K562 (cell line): ENCODE results near the gene ANTKMT. TPM values are rescaled to one million over a fixed set of nuclear protein-coding genes. Genes with fewer than 3 reads are reported as not detected.

ENCODE experiments used
- FOXK2 ChIP-seq, 2 experiments: fragments of 450-650 bp; IDR thresholded peaks in 1 of 2; conservative IDR thresholded peaks in 1 of 2; 2 replicates each; pipeline ENCODE4 v1.6.1; 2016; ENCODE audit warnings: low read depth in 2 of 2, mild to moderate bottlenecking in 1 of 2
- HES1 ChIP-seq: fragments of 450-650 bp; IDR thresholded peaks from 2 replicates; pipeline ENCODE4 v1.6.1; 2016; ENCODE audit warnings: low read depth, mild to moderate bottlenecking, moderate library complexity
- MAFG ChIP-seq: fragments of 450-650 bp; conservative IDR thresholded peaks from 2 replicates; pipeline ENCODE4 v1.6.1; 2016; ENCODE audit warnings: missing genetic modification characterization, missing compliant biosample characterization
- NFIC ChIP-seq: fragments of 450-650 bp; IDR thresholded peaks from 2 replicates; pipeline ENCODE4 v1.6.1; 2017; ENCODE audit warnings: mild to moderate bottlenecking, inconsistent platforms
- NONO ChIP-seq, 2 experiments: fragments of 200-400 bp in 1 of 2; fragments of 450-650 bp in 1 of 2; formaldehyde crosslinking in 1 of 2; IDR thresholded peaks; 2 replicates each; pipeline ENCODE4 v1.6.1; 2017; ENCODE audit warnings: low read depth in 2 of 2, mild to moderate bottlenecking in 2 of 2, moderate library complexity in 2 of 2, low read length in 1 of 2
- NR2C2 ChIP-seq, 2 experiments: fragments of 200-800 bp in 1 of 2; sonication (Bioruptor generic) in 1 of 2; sonication (generic) in 1 of 2; formaldehyde crosslinking in 1 of 2; IDR thresholded peaks; 2 replicates each; pipeline versions ENCODE4 v1.6.1 to v1.8.0; 2016 to 2022; ENCODE audit warnings: mild to moderate bottlenecking in 1 of 2, missing compliant biosample characterization in 1 of 2, missing genetic modification characterization in 1 of 2, missing genetic modification reagents in 1 of 2
- POLR2AphosphoS5 ChIP-seq: IDR thresholded peaks from 2 replicates; pipeline ENCODE4 v1.6.1; 2011; ENCODE audit warnings: mild to moderate bottlenecking, low read depth, low read length, moderate library complexity; ENCODE audit not compliant: control insufficient read depth, insufficient read depth
- RAD51 ChIP-seq: fragments of 450-650 bp; IDR thresholded peaks from 2 replicates; pipeline ENCODE4 v1.7.1; 2016; ENCODE audit warnings: low read depth, mild to moderate bottlenecking, borderline replicate concordance
- SMAD4 ChIP-seq: fragments of 250-450 bp; sonication (Bioruptor Pico); conservative IDR thresholded peaks from 2 replicates; pipeline ENCODE4 v1.8.0; 2021; ENCODE audit warnings: inconsistent platforms, mild to moderate bottlenecking, moderate library complexity
- SNRNP70 ChIP-seq: fragments of 200-400 bp; formaldehyde crosslinking; optimal IDR thresholded peaks from 2 replicates; pipeline ENCODE3; 2017; ENCODE audit warnings: low read depth, low read length
- SREBF2 ChIP-seq: sonication (generic); formaldehyde crosslinking; IDR thresholded peaks from 2 replicates; pipeline ENCODE4 v1.4.0; 2020; ENCODE audit warnings: mild to moderate bottlenecking, missing genetic modification reagents
- TAF9B ChIP-seq: fragments of 450-650 bp; IDR thresholded peaks from 2 replicates; pipeline ENCODE4 v1.6.1; 2018; ENCODE audit warnings: mild to moderate bottlenecking; ENCODE audit not compliant: partially characterized antibody
- TCF7L2 ChIP-seq: fragments of 150-350 bp; IDR thresholded peaks from 2 replicates; pipeline ENCODE4 v1.6.1; 2016; ENCODE audit warnings: low read depth, mild to moderate bottlenecking, low read length, moderate library complexity
- U2AF1 ChIP-seq: fragments of 200-400 bp; formaldehyde crosslinking; optimal IDR thresholded peaks from 2 replicates; pipeline ENCODE3; 2017; ENCODE audit warnings: mild to moderate bottlenecking, low read depth, low read length, moderate library complexity
- YY1 ChIP-seq, 3 experiments: IDR thresholded peaks; 2 replicates each; pipeline ENCODE4 v1.6.1; 2011; ENCODE audit warnings: low read length in 2 of 3, mild to moderate bottlenecking in 2 of 3, moderate library complexity in 2 of 3, borderline replicate concordance in 1 of 3, control low read depth in 1 of 3, low read depth in 1 of 3; ENCODE audit not compliant: insufficient read depth in 3 of 3, insufficient replicate concordance in 2 of 3, control insufficient read depth in 1 of 3, insufficient read length in 1 of 3; ENCODE audit errors: extremely low read depth in 1 of 3
- ZNF224 ChIP-seq: sonication (generic); formaldehyde crosslinking; IDR thresholded peaks from 2 replicates; pipeline ENCODE4 v1.8.0; 2022; ENCODE audit warnings: mild to moderate bottlenecking, missing genetic modification reagents
- ZNF511 ChIP-seq: sonication (generic); formaldehyde crosslinking; IDR thresholded peaks from 2 replicates; pipeline ENCODE4 v1.8.0; 2022; ENCODE audit warnings: mild to moderate bottlenecking, missing genetic modification reagents
- ZNF695 ChIP-seq: fragments of 450-650 bp; formaldehyde crosslinking; IDR thresholded peaks from 2 replicates; pipeline ENCODE4 v1.4.0; 2020; ENCODE audit warnings: mild to moderate bottlenecking, moderate library complexity
- polyA plus RNA-seq, 8 experiments: library from polyadenylated mRNA; depleted of rRNA in 4 of 8; stranded (reverse) in 5 of 8; unstranded in 3 of 8; fragments of >200 nt; fragmentation: Nextera tagmentation in 2 of 8; fragmentation: Illumina TruSeq in 1 of 8; extraction: Ambion mirVana in 2 of 8; extraction: Trizol in 1 of 8; gene quantifications; 2 replicates each; pipeline versions ENCODE4 v1.2.1 to v1.2.3, GENCODE V29; 2011 to 2014; ENCODE audit warnings: inconsistent platforms in 1 of 8, missing spikeins in 1 of 8
- total RNA-seq, 7 experiments: library from RNA; depleted of rRNA in 6 of 7; stranded (reverse); fragments of >200 nt in 6 of 7; fragmentation: Illumina TruSeq in 2 of 7; extraction: Trizol in 2 of 7; gene quantifications; 2 replicates each; pipeline versions ENCODE4 v1.2.1 to v1.2.3, GENCODE V29; 2011 to 2021; ENCODE audit warnings: low replicate concordance in 1 of 7
- TF ChIP-seq, protein P1 (sequence below): fragments of 450-650 bp; formaldehyde crosslinking; IDR thresholded peaks from 2 replicates; pipeline ENCODE4 v1.4.0; 2020; ENCODE audit warnings: mild to moderate bottlenecking
- TF ChIP-seq, protein P2 (sequence below): fragments of 250-450 bp; sonication (Bioruptor Pico); IDR thresholded peaks from 2 replicates; pipeline ENCODE4 v1.4.0; 2020; ENCODE audit warnings: mild to moderate bottlenecking, moderate library complexity, borderline replicate concordance

Gene ANTKMT
- total and polyA plus RNA-seq, 9 of the 15 experiments (the other 6 are each of a cell fraction or from before 2014, with no cell fraction given): 0.58 to 217 (median 19.1) TPM

DNA sequence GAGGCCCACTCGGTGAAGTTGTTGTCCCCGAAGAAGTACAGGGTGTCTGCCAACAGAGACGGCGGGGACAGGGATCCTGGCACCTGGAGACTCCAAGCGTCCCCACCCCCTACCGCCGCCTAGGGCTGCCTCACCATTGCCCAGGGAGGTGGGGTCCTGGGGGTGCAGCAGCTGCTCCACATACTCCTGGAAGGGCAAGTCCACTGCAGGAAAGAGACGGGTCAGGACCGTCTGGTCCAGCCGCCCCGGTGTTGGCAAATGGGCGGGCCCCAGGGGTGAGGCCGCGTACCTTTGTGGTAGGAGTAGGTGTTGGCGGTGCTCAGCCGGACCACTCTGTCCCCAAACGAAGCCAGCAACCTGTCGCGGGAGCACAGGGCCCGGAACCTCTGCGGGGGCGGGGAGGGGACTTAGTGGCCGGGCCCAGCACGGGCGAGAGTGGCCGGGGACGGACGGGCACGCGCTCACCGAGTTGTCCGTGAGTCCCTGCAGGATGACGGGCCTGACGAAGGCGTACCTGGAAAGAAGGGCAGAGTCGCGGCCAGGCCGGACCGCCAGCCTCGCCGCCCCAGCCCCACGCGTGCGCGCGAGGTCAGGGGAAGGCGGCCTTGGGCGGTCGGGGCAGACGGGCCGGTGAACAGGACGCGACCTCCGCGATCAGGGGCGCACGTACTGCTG, 37.4 kb upstream of the ANTKMT start (continued):
- TF ChIP-seq POLR2AphosphoS5: no peak
- TF ChIP-seq ZNF695 (CRISPR knock-in tag): no peak
- TF ChIP-seq ZNF511 (CRISPR knock-in tag): no peak; the same call in 1 of the 2 replicates
- no peak for TF ChIP-seq HES1
- no peak for TF ChIP-seq ZNF224 (CRISPR knock-in tag)
- TF ChIP-seq, protein P1, sequence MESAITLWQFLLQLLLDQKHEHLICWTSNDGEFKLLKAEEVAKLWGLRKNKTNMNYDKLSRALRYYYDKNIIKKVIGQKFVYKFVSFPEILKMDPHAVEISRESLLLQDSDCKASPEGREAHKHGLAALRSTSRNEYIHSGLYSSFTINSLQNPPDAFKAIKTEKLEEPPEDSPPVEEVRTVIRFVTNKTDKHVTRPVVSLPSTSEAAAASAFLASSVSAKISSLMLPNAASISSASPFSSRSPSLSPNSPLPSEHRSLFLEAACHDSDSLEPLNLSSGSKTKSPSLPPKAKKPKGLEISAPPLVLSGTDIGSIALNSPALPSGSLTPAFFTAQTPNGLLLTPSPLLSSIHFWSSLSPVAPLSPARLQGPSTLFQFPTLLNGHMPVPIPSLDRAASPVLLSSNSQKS: no peak
- no peak for TF ChIP-seq NR2C2 (CRISPR knock-in tag; IDR thresholded peaks at IDR 0.05)
- TF ChIP-seq NR2C2 (tag; IDR thresholded peaks at IDR 0.05): no peak
- TF ChIP-seq NONO (IDR thresholded peaks at IDR 0.05; ENCODE audit: low read depth in 2 of 2, low read length in 1 of 2): no peak
- TF ChIP-seq YY1 (IDR thresholded peaks at IDR 0.05; ENCODE audit: borderline replicate concordance in 1 of 3, control insufficient read depth in 1 of 3, extremely low read depth in 1 of 3, insufficient read depth in 3 of 3, insufficient read length in 1 of 3, insufficient replicate concordance in 2 of 3, low read depth in 1 of 3, low read length in 2 of 3): no peak
- TF ChIP-seq SNRNP70: no peak
- no peak for TF ChIP-seq FOXK2 (conservative IDR thresholded peaks at IDR 0.05 in 1 of 2, IDR thresholded peaks at IDR 0.05 in 1 of 2; ENCODE audit: low read depth in 2 of 2)
- 0 out of 2 replicates have a peak, but pooled peaks have one; percentile 5 for TF ChIP-seq SMAD4 (CRISPR knock-in tag)
- no peak for TF ChIP-seq U2AF1
- TF ChIP-seq TAF9B: no peak
- TF ChIP-seq SREBF2 (CRISPR knock-in tag): no peak
- no peak for TF ChIP-seq MAFG (tag)
- TF ChIP-seq, protein P2, sequence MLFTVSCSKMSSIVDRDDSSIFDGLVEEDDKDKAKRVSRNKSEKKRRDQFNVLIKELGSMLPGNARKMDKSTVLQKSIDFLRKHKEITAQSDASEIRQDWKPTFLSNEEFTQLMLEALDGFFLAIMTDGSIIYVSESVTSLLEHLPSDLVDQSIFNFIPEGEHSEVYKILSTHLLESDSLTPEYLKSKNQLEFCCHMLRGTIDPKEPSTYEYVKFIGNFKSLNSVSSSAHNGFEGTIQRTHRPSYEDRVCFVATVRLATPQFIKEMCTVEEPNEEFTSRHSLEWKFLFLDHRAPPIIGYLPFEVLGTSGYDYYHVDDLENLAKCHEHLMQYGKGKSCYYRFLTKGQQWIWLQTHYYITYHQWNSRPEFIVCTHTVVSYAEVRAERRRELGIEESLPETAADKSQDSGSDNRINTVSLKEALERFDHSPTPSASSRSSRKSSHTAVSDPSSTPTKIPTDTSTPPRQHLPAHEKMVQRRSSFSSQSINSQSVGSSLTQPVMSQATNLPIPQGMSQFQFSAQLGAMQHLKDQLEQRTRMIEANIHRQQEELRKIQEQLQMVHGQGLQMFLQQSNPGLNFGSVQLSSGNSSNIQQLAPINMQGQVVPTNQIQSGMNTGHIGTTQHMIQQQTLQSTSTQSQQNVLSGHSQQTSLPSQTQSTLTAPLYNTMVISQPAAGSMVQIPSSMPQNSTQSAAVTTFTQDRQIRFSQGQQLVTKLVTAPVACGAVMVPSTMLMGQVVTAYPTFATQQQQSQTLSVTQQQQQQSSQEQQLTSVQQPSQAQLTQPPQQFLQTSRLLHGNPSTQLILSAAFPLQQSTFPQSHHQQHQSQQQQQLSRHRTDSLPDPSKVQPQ (CRISPR knock-in tag): no peak
- TF ChIP-seq NFIC: 0 out of 2 replicates have a peak, but pooled peaks have one; percentile 6
- no peak for TF ChIP-seq RAD51
- no peak for TF ChIP-seq TCF7L2
